Measurements from ENCODE around the gene SETD3. TPM values are rescaled to one million over a fixed set of nuclear protein-coding genes. Genes with fewer than 3 reads are reported as not detected.

The SETD3 gene
- total and polyA plus RNA-seq, 2 of the 8 experiments (the other 6 are each of a cell fraction or from before 2014, with no cell fraction given), result 24.0 to 64.0 TPM

GRCh38 chr14:99352688-99353280 is 127.9 kb downstream of the SETD3 start (continued):
- TF ChIP-seq ATF2 (IDR thresholded peaks at IDR 0.05; ENCODE audit: low read length) (no peak), BRCA1 (IDR thresholded peaks at IDR 0.05; ENCODE audit: low read depth, low read length) (no peak), SUZ12 (IDR thresholded peaks at IDR 0.05; ENCODE audit: low read length) (no peak), GABPA (IDR thresholded peaks at IDR 0.05; ENCODE audit: borderline replicate concordance, insufficient read depth, low read length) (no peak), RNF2 (IDR thresholded peaks at IDR 0.05; ENCODE audit: borderline replicate concordance, low read depth, low read length, missing control alignments, poor library complexity, severe bottlenecking) (no peak), HDAC6 (IDR thresholded peaks at IDR 0.05; ENCODE audit: low read depth, low read length) (no peak), HDAC2 (IDR thresholded peaks at IDR 0.05; ENCODE audit: borderline replicate concordance in 1 of 2, low read depth in 2 of 2, low read length in 2 of 2) (no peak)

Measured in H1 (cell line).